WTC11 (cell line): ENCODE data around the gene TAPBPL. TPM values are rescaled to one million over a fixed set of nuclear protein-coding genes. Genes with fewer than 3 reads are reported as not detected.

Experiments used
- ATAC-seq: fragments of 200-7000 bp; cut with Tn5 transposase; 2 replicates; pipeline ENCODE4 v1.10.0; 2021; ENCODE audit warnings: mild to moderate bottlenecking, moderate library complexity
- CTCF ChIA-PET: fragments of 300-600 bp; sonication (Branson Sonifier 250); formaldehyde crosslinking; loops from one replicate; lab custom pipeline; 2021; ENCODE audit warnings: antibody characterized with exemption; lab: Charles Lee
- POLR2A ChIA-PET: fragments of 350-600 bp; sonication (Branson Sonifier 250); formaldehyde crosslinking; loops from one replicate; lab custom pipeline; 2021; ENCODE audit warnings: antibody characterized with exemption; lab: Charles Lee
- DNase-seq: peaks from one replicate; pipeline ENCODE4 v3.0.0; 2021; ENCODE audit warnings: low spot score
- H3K27ac Mint-ChIP-seq: 2 replicates; pipeline ENCODE4 v1.8.0; 2021; ENCODE audit warnings: mixed read lengths
- H3K27me3 Mint-ChIP-seq: 2 replicates; pipeline ENCODE4 v1.8.0; 2021; ENCODE audit warnings: low read depth, mild to moderate bottlenecking, moderate library complexity, mixed read lengths
- H3K36me3 Mint-ChIP-seq: 2 replicates; pipeline ENCODE4 v1.8.0; 2021; ENCODE audit warnings: mixed read lengths
- H3K4me1 Mint-ChIP-seq: 2 replicates; pipeline ENCODE4 v1.8.0; 2022; ENCODE audit warnings: mixed read lengths
- H3K4me3 Mint-ChIP-seq: 2 replicates; pipeline ENCODE4 v1.8.0; 2021; ENCODE audit warnings: mild to moderate bottlenecking, moderate library complexity, mixed read lengths
- H3K9me3 Mint-ChIP-seq: 2 replicates; pipeline ENCODE4 v1.8.0; 2021; ENCODE audit warnings: mixed read lengths
- EMX1 ChIP-seq: fragments of 250-450 bp; sonication (Bioruptor Pico); IDR thresholded peaks from 2 replicates; pipeline ENCODE4 v1.8.0; 2021; ENCODE audit warnings: mild to moderate bottlenecking
- FOXP1 ChIP-seq: sonication (generic); formaldehyde crosslinking; IDR thresholded peaks from 2 replicates; pipeline ENCODE4 v1.8.0; 2022; ENCODE audit warnings: missing genetic modification reagents, mild to moderate bottlenecking, moderate library complexity, borderline replicate concordance
- GTF2I ChIP-seq: fragments of 250-450 bp; sonication (Bioruptor Pico); conservative IDR thresholded peaks from 2 replicates; pipeline ENCODE4 v1.4.0; 2021; ENCODE audit warnings: mild to moderate bottlenecking
- KAT7 ChIP-seq: sonication (generic); formaldehyde crosslinking; IDR thresholded peaks from 2 replicates; pipeline ENCODE4 v1.8.1; 2023; ENCODE audit warnings: missing genetic modification reagents, mild to moderate bottlenecking, borderline replicate concordance
- MXD4 ChIP-seq: fragments of 250-450 bp; sonication (Bioruptor Pico); IDR thresholded peaks from 2 replicates; pipeline ENCODE4 v1.8.0; 2021; ENCODE audit warnings: mild to moderate bottlenecking, moderate library complexity, borderline replicate concordance
- NFATC4 ChIP-seq: fragments of 250-450 bp; sonication (Bioruptor Pico); IDR thresholded peaks from 2 replicates; pipeline ENCODE4 v1.9.0; 2021; ENCODE audit warnings: mild to moderate bottlenecking
- NR2C2 ChIP-seq: sonication (generic); formaldehyde crosslinking; IDR thresholded peaks from 2 replicates; pipeline ENCODE4 v1.8.0; 2022; ENCODE audit warnings: mild to moderate bottlenecking, missing genetic modification reagents
- RELA ChIP-seq: sonication (generic); formaldehyde crosslinking; IDR thresholded peaks from 2 replicates; pipeline ENCODE4 v1.8.1; 2022; ENCODE audit warnings: missing genetic modification reagents, mild to moderate bottlenecking, borderline replicate concordance
- SMAD3 ChIP-seq: sonication (generic); formaldehyde crosslinking; IDR thresholded peaks from 2 replicates; pipeline ENCODE4 v1.8.0; 2022; ENCODE audit warnings: missing genetic modification reagents, mild to moderate bottlenecking, borderline replicate concordance
- TP53 ChIP-seq: sonication (generic); formaldehyde crosslinking; IDR thresholded peaks from 2 replicates; pipeline ENCODE4 v1.8.1; 2023; ENCODE audit warnings: mild to moderate bottlenecking, missing genetic modification reagents
- ZNF232 ChIP-seq: sonication (generic); formaldehyde crosslinking; IDR thresholded peaks from 2 replicates; pipeline ENCODE4 v1.8.0; 2022; ENCODE audit warnings: mild to moderate bottlenecking, missing genetic modification reagents
- ZNF671 ChIP-seq: fragments of 250-450 bp; sonication (Bioruptor Pico); IDR thresholded peaks from 2 replicates; pipeline ENCODE4 v1.8.0; 2021; ENCODE audit warnings: mild to moderate bottlenecking
- total RNA-seq: library from RNA; stranded (reverse); gene quantifications from 3 replicates; pipeline ENCODE4 v1.2.3, GENCODE V29; 2021
- TF ChIP-seq, protein P1 (sequence below): fragments of 250-450 bp; sonication (Bioruptor Pico); IDR thresholded peaks from 2 replicates; pipeline ENCODE4 v1.9.0; 2021; ENCODE audit warnings: moderate library complexity, mild to moderate bottlenecking, inconsistent platforms, borderline replicate concordance
- TF ChIP-seq, protein P2 (sequence below): sonication (generic); formaldehyde crosslinking; IDR thresholded peaks from 2 replicates; pipeline ENCODE4 v1.8.1; 2023; ENCODE audit warnings: mild to moderate bottlenecking, missing genetic modification reagents, borderline replicate concordance
- TF ChIP-seq, protein P3 (sequence below): sonication (generic); formaldehyde crosslinking; IDR thresholded peaks from 2 replicates; pipeline ENCODE4 v1.8.0; 2022; ENCODE audit warnings: mild to moderate bottlenecking, missing genetic modification reagents
- TF ChIP-seq, protein P4 (sequence below): sonication (generic); formaldehyde crosslinking; IDR thresholded peaks from 2 replicates; pipeline ENCODE4 v1.8.0; 2023; ENCODE audit warnings: missing genetic modification reagents, mild to moderate bottlenecking, borderline replicate concordance
- TF ChIP-seq, protein P5 (sequence below): sonication (generic); formaldehyde crosslinking; IDR thresholded peaks from 2 replicates; pipeline ENCODE4 v1.8.0; 2023; ENCODE audit warnings: missing genetic modification reagents
- TF ChIP-seq, protein P6 (sequence below): sonication (generic); formaldehyde crosslinking; IDR thresholded peaks from 2 replicates; pipeline ENCODE4 v1.8.1; 2022; ENCODE audit warnings: mild to moderate bottlenecking, missing genetic modification reagents, moderate library complexity, borderline replicate concordance
- TF ChIP-seq, protein P7 (sequence below): sonication (generic); formaldehyde crosslinking; conservative IDR thresholded peaks from 2 replicates; pipeline ENCODE4 v1.8.1; 2022; ENCODE audit warnings: mild to moderate bottlenecking, missing genetic modification reagents
- TF ChIP-seq, protein P8 (sequence below): sonication (generic); formaldehyde crosslinking; IDR thresholded peaks from 2 replicates; pipeline ENCODE4 v1.8.1; 2023; ENCODE audit warnings: mild to moderate bottlenecking, moderate library complexity, missing genetic modification reagents

Gene TAPBPL
- total RNA-seq, 1 experiment from 2014 or later, result 1.3 TPM

DNA sequence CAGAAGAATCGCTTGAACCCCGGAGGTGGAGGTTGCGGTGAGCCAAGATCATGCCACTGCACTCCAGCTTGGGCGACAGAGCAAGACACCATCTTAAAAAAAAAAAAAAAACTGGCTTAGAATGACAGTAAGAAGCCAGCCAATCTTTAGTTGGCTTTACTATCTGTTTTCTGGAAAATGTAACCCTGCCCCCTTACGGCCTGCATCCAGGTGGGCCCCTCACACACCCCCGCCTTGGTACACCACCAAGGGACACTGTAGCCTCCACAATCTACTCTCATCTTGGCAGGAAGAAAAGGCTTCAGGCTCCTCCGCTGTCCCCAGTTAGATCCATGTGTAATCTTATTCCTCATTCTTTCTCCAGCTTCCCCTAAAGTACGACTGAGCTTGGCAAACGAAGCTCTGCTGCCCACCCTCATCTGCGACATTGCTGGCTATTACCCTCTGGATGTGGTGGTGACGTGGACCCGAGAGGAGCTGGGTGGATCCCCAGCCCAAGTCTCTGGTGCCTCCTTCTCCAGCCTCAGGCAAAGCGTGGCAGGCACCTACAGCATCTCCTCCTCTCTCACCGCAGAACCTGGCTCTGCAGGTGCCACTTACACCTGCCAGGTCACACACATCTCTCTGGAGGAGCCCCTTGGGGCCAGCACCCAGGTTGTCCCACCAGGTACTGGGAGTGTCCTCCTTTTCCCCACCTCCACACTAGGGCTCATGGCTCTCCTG, 6.6 kb downstream of the TAPBPL start (continued):
- TF ChIP-seq, protein P1, sequence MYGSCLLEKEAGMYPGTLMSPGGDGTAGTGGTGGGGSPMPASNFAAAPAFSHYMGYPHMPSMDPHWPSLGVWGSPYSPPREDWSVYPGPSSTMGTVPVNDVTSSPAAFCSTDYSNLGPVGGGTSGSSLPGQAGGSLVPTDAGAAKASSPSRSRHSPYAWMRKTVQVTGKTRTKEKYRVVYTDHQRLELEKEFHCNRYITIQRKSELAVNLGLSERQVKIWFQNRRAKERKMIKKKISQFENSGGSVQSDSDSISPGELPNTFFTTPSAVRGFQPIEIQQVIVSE (CRISPR knock-in tag), result no peak
- no peak for TF ChIP-seq TP53 (CRISPR knock-in tag)
- no peak for TF ChIP-seq GTF2I (CRISPR knock-in tag)
- no peak for TF ChIP-seq ZNF671

DNA sequence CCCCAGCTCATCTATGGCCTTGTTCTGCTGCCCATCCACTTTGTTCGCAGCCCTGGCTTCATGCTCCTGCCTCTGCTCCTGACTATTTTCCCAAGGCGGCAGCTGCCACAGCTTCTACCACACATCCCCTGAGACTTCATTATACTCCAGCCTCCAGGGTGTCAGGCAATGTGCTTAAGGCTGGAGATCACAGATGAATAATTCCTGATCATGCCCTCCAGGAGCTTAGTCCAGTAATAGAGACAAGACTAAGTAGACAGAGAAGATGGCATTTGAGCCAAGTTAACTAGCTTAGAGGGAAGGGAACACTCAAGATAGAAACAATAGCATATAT, 7.1 kb downstream of the TAPBPL start:
- ChIA-PET POLR2A (no interaction called here), CTCF (interaction anchor here (1.1 to 1.6 kb wide), 3 partner anchors 35 to 136 kb away, joined by 3 to 5 read pairs (median 3); no protein-coding TSS in a partner anchor)
- no peaks in the 10 kb centered on the region for H3K27me3 Mint-ChIP-seq
- no peak overlapping the region for H3K27ac Mint-ChIP-seq
- ATAC-seq (no peak), DNase-seq (no peak)
- H3K36me3 Mint-ChIP-seq, result peaks cover 29% of the 10 kb centered on the region
- 0 out of 2 replicates have a peak, but pooled peaks cover 2% of the 10 kb centered on the region for H3K4me1 Mint-ChIP-seq
- no peak overlapping the region for H3K4me3 Mint-ChIP-seq
- no peaks in the 10 kb centered on the region for H3K9me3 Mint-ChIP-seq
- TF ChIP-seq ZNF671, result no peak
- TF ChIP-seq, protein P2, sequence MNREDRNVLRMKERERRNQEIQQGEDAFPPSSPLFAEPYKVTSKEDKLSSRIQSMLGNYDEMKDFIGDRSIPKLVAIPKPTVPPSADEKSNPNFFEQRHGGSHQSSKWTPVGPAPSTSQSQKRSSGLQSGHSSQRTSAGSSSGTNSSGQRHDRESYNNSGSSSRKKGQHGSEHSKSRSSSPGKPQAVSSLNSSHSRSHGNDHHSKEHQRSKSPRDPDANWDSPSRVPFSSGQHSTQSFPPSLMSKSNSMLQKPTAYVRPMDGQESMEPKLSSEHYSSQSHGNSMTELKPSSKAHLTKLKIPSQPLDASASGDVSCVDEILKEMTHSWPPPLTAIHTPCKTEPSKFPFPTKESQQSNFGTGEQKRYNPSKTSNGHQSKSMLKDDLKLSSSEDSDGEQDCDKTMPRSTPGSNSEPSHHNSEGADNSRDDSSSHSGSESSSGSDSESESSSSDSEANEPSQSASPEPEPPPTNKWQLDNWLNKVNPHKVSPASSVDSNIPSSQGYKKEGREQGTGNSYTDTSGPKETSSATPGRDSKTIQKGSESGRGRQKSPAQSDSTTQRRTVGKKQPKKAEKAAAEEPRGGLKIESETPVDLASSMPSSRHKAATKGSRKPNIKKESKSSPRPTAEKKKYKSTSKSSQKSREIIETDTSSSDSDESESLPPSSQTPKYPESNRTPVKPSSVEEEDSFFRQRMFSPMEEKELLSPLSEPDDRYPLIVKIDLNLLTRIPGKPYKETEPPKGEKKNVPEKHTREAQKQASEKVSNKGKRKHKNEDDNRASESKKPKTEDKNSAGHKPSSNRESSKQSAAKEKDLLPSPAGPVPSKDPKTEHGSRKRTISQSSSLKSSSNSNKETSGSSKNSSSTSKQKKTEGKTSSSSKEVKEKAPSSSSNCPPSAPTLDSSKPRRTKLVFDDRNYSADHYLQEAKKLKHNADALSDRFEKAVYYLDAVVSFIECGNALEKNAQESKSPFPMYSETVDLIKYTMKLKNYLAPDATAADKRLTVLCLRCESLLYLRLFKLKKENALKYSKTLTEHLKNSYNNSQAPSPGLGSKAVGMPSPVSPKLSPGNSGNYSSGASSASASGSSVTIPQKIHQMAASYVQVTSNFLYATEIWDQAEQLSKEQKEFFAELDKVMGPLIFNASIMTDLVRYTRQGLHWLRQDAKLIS (CRISPR knock-in tag), result no peak
- TF ChIP-seq, protein P3, sequence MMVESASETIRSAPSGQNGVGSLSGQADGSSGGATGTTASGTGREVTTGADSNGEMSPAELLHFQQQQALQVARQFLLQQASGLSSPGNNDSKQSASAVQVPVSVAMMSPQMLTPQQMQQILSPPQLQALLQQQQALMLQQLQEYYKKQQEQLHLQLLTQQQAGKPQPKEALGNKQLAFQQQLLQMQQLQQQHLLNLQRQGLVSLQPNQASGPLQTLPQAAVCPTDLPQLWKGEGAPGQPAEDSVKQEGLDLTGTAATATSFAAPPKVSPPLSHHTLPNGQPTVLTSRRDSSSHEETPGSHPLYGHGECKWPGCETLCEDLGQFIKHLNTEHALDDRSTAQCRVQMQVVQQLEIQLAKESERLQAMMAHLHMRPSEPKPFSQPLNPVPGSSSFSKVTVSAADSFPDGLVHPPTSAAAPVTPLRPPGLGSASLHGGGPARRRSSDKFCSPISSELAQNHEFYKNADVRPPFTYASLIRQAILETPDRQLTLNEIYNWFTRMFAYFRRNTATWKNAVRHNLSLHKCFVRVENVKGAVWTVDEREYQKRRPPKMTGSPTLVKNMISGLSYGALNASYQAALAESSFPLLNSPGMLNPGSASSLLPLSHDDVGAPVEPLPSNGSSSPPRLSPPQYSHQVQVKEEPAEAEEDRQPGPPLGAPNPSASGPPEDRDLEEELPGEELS (CRISPR knock-in tag), result no peak
- TF ChIP-seq, protein P4, sequence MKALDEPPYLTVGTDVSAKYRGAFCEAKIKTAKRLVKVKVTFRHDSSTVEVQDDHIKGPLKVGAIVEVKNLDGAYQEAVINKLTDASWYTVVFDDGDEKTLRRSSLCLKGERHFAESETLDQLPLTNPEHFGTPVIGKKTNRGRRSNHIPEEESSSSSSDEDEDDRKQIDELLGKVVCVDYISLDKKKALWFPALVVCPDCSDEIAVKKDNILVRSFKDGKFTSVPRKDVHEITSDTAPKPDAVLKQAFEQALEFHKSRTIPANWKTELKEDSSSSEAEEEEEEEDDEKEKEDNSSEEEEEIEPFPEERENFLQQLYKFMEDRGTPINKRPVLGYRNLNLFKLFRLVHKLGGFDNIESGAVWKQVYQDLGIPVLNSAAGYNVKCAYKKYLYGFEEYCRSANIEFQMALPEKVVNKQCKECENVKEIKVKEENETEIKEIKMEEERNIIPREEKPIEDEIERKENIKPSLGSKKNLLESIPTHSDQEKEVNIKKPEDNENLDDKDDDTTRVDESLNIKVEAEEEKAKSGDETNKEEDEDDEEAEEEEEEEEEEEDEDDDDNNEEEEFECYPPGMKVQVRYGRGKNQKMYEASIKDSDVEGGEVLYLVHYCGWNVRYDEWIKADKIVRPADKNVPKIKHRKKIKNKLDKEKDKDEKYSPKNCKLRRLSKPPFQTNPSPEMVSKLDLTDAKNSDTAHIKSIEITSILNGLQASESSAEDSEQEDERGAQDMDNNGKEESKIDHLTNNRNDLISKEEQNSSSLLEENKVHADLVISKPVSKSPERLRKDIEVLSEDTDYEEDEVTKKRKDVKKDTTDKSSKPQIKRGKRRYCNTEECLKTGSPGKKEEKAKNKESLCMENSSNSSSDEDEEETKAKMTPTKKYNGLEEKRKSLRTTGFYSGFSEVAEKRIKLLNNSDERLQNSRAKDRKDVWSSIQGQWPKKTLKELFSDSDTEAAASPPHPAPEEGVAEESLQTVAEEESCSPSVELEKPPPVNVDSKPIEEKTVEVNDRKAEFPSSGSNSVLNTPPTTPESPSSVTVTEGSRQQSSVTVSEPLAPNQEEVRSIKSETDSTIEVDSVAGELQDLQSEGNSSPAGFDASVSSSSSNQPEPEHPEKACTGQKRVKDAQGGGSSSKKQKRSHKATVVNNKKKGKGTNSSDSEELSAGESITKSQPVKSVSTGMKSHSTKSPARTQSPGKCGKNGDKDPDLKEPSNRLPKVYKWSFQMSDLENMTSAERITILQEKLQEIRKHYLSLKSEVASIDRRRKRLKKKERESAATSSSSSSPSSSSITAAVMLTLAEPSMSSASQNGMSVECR (CRISPR knock-in tag), result no peak
- TF ChIP-seq ZNF232 (CRISPR knock-in tag), result no peak
- TF ChIP-seq KAT7, result no peak
- TF ChIP-seq SMAD3 (CRISPR knock-in tag), result no peak
- TF ChIP-seq NFATC4 (CRISPR knock-in tag), result no peak
- TF ChIP-seq TP53 (CRISPR knock-in tag), result no peak
- no peak for TF ChIP-seq FOXP1 (CRISPR knock-in tag)
- TF ChIP-seq, protein P5, sequence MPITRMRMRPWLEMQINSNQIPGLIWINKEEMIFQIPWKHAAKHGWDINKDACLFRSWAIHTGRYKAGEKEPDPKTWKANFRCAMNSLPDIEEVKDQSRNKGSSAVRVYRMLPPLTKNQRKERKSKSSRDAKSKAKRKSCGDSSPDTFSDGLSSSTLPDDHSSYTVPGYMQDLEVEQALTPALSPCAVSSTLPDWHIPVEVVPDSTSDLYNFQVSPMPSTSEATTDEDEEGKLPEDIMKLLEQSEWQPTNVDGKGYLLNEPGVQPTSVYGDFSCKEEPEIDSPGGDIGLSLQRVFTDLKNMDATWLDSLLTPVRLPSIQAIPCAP (CRISPR knock-in tag), result no peak
- TF ChIP-seq, protein P6, sequence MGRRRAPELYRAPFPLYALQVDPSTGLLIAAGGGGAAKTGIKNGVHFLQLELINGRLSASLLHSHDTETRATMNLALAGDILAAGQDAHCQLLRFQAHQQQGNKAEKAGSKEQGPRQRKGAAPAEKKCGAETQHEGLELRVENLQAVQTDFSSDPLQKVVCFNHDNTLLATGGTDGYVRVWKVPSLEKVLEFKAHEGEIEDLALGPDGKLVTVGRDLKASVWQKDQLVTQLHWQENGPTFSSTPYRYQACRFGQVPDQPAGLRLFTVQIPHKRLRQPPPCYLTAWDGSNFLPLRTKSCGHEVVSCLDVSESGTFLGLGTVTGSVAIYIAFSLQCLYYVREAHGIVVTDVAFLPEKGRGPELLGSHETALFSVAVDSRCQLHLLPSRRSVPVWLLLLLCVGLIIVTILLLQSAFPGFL (CRISPR knock-in tag), result no peak
- TF ChIP-seq, protein P7, sequence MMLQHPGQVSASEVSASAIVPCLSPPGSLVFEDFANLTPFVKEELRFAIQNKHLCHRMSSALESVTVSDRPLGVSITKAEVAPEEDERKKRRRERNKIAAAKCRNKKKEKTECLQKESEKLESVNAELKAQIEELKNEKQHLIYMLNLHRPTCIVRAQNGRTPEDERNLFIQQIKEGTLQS (CRISPR knock-in tag), result no peak
- TF ChIP-seq NR2C2 (CRISPR knock-in tag), result no peak
- TF ChIP-seq MXD4, result no peak
- TF ChIP-seq, protein P8, sequence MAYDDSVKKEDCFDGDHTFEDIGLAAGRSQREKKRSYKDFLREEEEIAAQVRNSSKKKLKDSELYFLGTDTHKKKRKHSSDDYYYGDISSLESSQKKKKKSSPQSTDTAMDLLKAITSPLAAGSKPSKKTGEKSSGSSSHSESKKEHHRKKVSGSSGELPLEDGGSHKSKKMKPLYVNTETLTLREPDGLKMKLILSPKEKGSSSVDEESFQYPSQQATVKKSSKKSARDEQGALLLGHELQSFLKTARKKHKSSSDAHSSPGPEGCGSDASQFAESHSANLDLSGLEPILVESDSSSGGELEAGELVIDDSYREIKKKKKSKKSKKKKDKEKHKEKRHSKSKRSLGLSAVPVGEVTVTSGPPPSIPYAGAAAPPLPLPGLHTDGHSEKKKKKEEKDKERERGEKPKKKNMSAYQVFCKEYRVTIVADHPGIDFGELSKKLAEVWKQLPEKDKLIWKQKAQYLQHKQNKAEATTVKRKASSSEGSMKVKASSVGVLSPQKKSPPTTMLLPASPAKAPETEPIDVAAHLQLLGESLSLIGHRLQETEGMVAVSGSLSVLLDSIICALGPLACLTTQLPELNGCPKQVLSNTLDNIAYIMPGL (CRISPR knock-in tag), result no peak
- TF ChIP-seq RELA (CRISPR knock-in tag), result no peak
- TF ChIP-seq EMX1, result no peak
